Liver (tissue), 9 donors: ENCODE data around the gene SMARCE1. TPM values are rescaled to one million over a fixed set of nuclear protein-coding genes. Genes with fewer than 3 reads are reported as not detected.

Experiments used
- DNase-seq: peaks from one replicate; pipeline ENCODE4 v3.0.0-alpha.2; 2017; ENCODE audit warnings: low spot score
- H3K27ac ChIP-seq, 2 donors: one replicate each; pipeline ENCODE4 v1.7.0; 2013; ENCODE audit warnings: inconsistent platforms in 2 of 2, low read length in 2 of 2, control low read depth in 1 of 2, low read depth in 1 of 2, mild to moderate bottlenecking in 1 of 2
- H3K27me3 ChIP-seq, 4 donors: one replicate each; pipeline versions ENCODE4 v1.6.1 to v1.7.0; 2013; ENCODE audit warnings: low read length in 3 of 4, inconsistent platforms in 1 of 4, mild to moderate bottlenecking in 1 of 4, moderate library complexity in 1 of 4; ENCODE audit not compliant: control insufficient read depth in 4 of 4, insufficient read depth in 4 of 4
- H3K36me3 ChIP-seq, 4 donors: one replicate each; pipeline versions ENCODE4 v1.6.1 to v1.7.0; 2013; ENCODE audit warnings: low read length in 3 of 4, mild to moderate bottlenecking in 3 of 4, low read depth in 1 of 4, moderate library complexity in 1 of 4; ENCODE audit not compliant: control insufficient read depth in 4 of 4, insufficient read depth in 3 of 4
- H3K4me1 ChIP-seq, 4 donors: one replicate each; pipeline versions ENCODE4 v1.6.1 to v1.7.0; 2013; ENCODE audit warnings: low read length in 3 of 4, mild to moderate bottlenecking in 3 of 4, moderate library complexity in 1 of 4; ENCODE audit not compliant: control insufficient read depth in 4 of 4, insufficient read depth in 4 of 4
- H3K4me3 ChIP-seq, 3 donors: one replicate each; pipeline versions ENCODE4 v1.6.1 to v1.7.0; 2013; ENCODE audit warnings: low read length in 3 of 3, control low read depth in 1 of 3, low read depth in 1 of 3, mild to moderate bottlenecking in 1 of 3
- H3K9ac ChIP-seq, 2 donors: one replicate each; pipeline ENCODE4 v1.7.0; 2013; ENCODE audit warnings: low read length in 2 of 2, mild to moderate bottlenecking in 2 of 2, moderate library complexity in 2 of 2, control low read depth in 1 of 2, low read depth in 1 of 2
- H3K9me3 ChIP-seq, 4 donors: one replicate each; pipeline versions ENCODE4 v1.6.1 to v1.7.0; 2013; ENCODE audit warnings: low read length in 3 of 4; ENCODE audit not compliant: control insufficient read depth in 4 of 4
- CTCF ChIP-seq: fragments of 150-350 bp; IDR thresholded peaks from 2 replicates; pipeline ENCODE4 v1.5.1; 2017; ENCODE audit warnings: improper control_type of control experiment, low read depth, low read length; ENCODE audit not compliant: missing input control
- EGR1 ChIP-seq, 2 donors: IDR thresholded peaks; 2 replicates each; pipeline ENCODE4 v1.6.1; 2016 to 2018; ENCODE audit warnings: antibody characterized with exemption in 2 of 2, low read depth in 2 of 2
- FOXA1 ChIP-seq: IDR thresholded peaks from 2 replicates; pipeline ENCODE4 v1.6.1; 2016; ENCODE audit warnings: antibody characterized with exemption
- FOXA2 ChIP-seq: IDR thresholded peaks from 2 replicates; pipeline ENCODE4 v1.6.1; 2016; ENCODE audit warnings: antibody characterized with exemption
- GABPA ChIP-seq, 2 donors: IDR thresholded peaks in 1 of 2; conservative IDR thresholded peaks in 1 of 2; 2 replicates each; pipeline ENCODE4 v1.6.1; 2016; ENCODE audit warnings: antibody characterized with exemption in 2 of 2, mild to moderate bottlenecking in 1 of 2, moderate library complexity in 1 of 2
- HNF4A ChIP-seq, 2 donors: conservative IDR thresholded peaks; 2 replicates each; pipeline ENCODE4 v1.6.1; 2016; ENCODE audit warnings: antibody characterized with exemption in 2 of 2, mild to moderate bottlenecking in 2 of 2
- HNF4G ChIP-seq: IDR thresholded peaks from 2 replicates; pipeline ENCODE4 v1.6.1; 2016; ENCODE audit warnings: antibody characterized with exemption
- JUND ChIP-seq, 2 donors: IDR thresholded peaks; 2 replicates each; pipeline ENCODE4 v1.6.1; 2016; ENCODE audit warnings: antibody characterized with exemption in 2 of 2
- NR2F2 ChIP-seq: IDR thresholded peaks from 2 replicates; pipeline ENCODE4 v1.6.1; 2016; ENCODE audit warnings: antibody characterized with exemption
- RAD21 ChIP-seq, 2 donors: IDR thresholded peaks; 2 replicates each; pipeline ENCODE4 v1.6.1; 2016; ENCODE audit warnings: antibody characterized with exemption in 2 of 2, mild to moderate bottlenecking in 2 of 2
- REST ChIP-seq: IDR thresholded peaks from 2 replicates; pipeline ENCODE4 v1.6.1; 2016; ENCODE audit warnings: antibody characterized with exemption, mild to moderate bottlenecking
- RXRA ChIP-seq, 2 donors: IDR thresholded peaks; 2 replicates each; pipeline ENCODE4 v1.6.1; 2017 to 2018; ENCODE audit warnings: antibody characterized with exemption in 2 of 2, mild to moderate bottlenecking in 1 of 2
- SP1 ChIP-seq: IDR thresholded peaks from 2 replicates; pipeline ENCODE4 v1.6.1; 2018; ENCODE audit warnings: antibody characterized with exemption, mild to moderate bottlenecking
- TAF1 ChIP-seq: conservative IDR thresholded peaks from 2 replicates; pipeline ENCODE4 v1.6.1; 2016; ENCODE audit warnings: antibody characterized with exemption, mild to moderate bottlenecking
- YY1 ChIP-seq: IDR thresholded peaks from 2 replicates; pipeline ENCODE4 v1.6.1; 2016; ENCODE audit warnings: antibody characterized with exemption, mild to moderate bottlenecking
- WGBS: extraction: QIAGEN DNeasy Blood & Tissue Kit; methylation state at CpG from one replicate; pipeline ENCODE4 v1.1.7; 2013; 5-methylcytosine and 5-hydroxymethylcytosine counted together
- polyA plus RNA-seq, 2 donors: library from polyadenylated mRNA; stranded (reverse) in 1 of 2; unstranded in 1 of 2; fragments of 200-250 nt in 1 of 2; fragments of >200 nt in 1 of 2; fragmentation: Nextera tagmentation in 1 of 2; extraction: Ambion mirVana in 1 of 2; gene quantifications; one replicate each; pipeline versions ENCODE4 v1.2.1 to v1.2.3, GENCODE V29; 2013 to 2015
- total RNA-seq, 2 donors: library from RNA; depleted of rRNA; stranded (reverse); fragments of >200 nt; gene quantifications; one replicate each; pipeline ENCODE4 v1.2.3, GENCODE V29; 2014
- TF ChIP-seq, protein P1 (sequence below): IDR thresholded peaks from 2 replicates; pipeline ENCODE4 v1.6.1; 2016; ENCODE audit warnings: antibody characterized with exemption
- TF ChIP-seq, protein P2 (sequence below): IDR thresholded peaks from 2 replicates; pipeline ENCODE4 v1.6.1; 2016; ENCODE audit warnings: antibody characterized with exemption
- TF ChIP-seq, protein P3 (sequence below): IDR thresholded peaks from 2 replicates; pipeline ENCODE4 v1.6.1; 2016; ENCODE audit warnings: antibody characterized with exemption
- donor health status: healthy.
- donor health status: healthy.
- donor health status: healthy.
- donor health status: healthy.
- donor health status: healthy.

Gene SMARCE1
- total and polyA plus RNA-seq, 4 donors = 25.0 to 40.8 (median 36.3) TPM

- TF ChIP-seq CTCF = no peak
- TF ChIP-seq REST = no peak
- TF ChIP-seq GABPA (IDR thresholded peaks at IDR 0.05 in 1 of 2, conservative IDR thresholded peaks at IDR 0.05 in 1 of 2) = no peak
- no peak for TF ChIP-seq HNF4A (conservative IDR thresholded peaks at IDR 0.05)
- TF ChIP-seq, protein P1, sequence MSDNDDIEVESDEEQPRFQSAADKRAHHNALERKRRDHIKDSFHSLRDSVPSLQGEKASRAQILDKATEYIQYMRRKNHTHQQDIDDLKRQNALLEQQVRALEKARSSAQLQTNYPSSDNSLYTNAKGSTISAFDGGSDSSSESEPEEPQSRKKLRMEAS = no peak
- no peak for TF ChIP-seq RAD21 (IDR thresholded peaks at IDR 0.05)
- TF ChIP-seq RXRA (IDR thresholded peaks at IDR 0.05) = no peak
- TF ChIP-seq, protein P2, sequence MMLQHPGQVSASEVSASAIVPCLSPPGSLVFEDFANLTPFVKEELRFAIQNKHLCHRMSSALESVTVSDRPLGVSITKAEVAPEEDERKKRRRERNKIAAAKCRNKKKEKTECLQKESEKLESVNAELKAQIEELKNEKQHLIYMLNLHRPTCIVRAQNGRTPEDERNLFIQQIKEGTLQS = no peak
- no peak for TF ChIP-seq TAF1
- no peak for TF ChIP-seq FOXA1
- TF ChIP-seq YY1 = no peak
- TF ChIP-seq EGR1 (IDR thresholded peaks at IDR 0.05; ENCODE audit: low read depth in 2 of 2) = no peak
- TF ChIP-seq, protein P3, sequence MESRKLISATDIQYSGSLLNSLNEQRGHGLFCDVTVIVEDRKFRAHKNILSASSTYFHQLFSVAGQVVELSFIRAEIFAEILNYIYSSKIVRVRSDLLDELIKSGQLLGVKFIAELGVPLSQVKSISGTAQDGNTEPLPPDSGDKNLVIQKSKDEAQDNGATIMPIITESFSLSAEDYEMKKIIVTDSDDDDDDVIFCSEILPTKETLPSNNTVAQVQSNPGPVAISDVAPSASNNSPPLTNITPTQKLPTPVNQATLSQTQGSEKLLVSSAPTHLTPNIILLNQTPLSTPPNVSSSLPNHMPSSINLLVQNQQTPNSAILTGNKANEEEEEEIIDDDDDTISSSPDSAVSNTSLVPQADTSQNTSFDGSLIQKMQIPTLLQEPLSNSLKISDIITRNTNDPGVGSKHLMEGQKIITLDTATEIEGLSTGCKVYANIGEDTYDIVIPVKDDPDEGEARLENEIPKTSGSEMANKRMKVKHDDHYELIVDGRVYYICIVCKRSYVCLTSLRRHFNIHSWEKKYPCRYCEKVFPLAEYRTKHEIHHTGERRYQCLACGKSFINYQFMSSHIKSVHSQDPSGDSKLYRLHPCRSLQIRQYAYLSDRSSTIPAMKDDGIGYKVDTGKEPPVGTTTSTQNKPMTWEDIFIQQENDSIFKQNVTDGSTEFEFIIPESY = no peak
- no peak for TF ChIP-seq NR2F2
- TF ChIP-seq HNF4G = no peak
- no peak for TF ChIP-seq JUND (IDR thresholded peaks at IDR 0.05)
- no peak for TF ChIP-seq SP1
- no peak for TF ChIP-seq FOXA2
- no peak overlapping the region for H3K9ac ChIP-seq
- H3K27me3 ChIP-seq = no peaks in the 10 kb centered on the region
- no peak overlapping the region for H3K27ac ChIP-seq
- 87% methylated on average over 9 of the region's 9 CpGs for WGBS
- H3K4me1 ChIP-seq = no peaks in the 10 kb centered on the region
- H3K4me3 ChIP-seq = no peak overlapping the region
- H3K9me3 ChIP-seq = no peaks in the 10 kb centered on the region
- peaks cover 13 to 93% (median 74%) of the 10 kb centered on the region in 4 donors for H3K36me3 ChIP-seq
- DNase-seq = no peak
Measured at GRCh38 chr17:40632216-40632615, 15.4 kb downstream of the SMARCE1 start.
